GM18519 (cell line): Measurements from ENCODE around the gene NCK2.

Source experiments
- ATAC-seq: cut with Tn5 transposase; IDR thresholded peaks from one replicate; pipeline ENCODE4 v1.9.1; 2021; ENCODE audit warnings: mild to moderate bottlenecking, moderate library complexity; ENCODE audit not compliant: unreplicated experiment, low FRiP score

NCK2 gene

DNA sequence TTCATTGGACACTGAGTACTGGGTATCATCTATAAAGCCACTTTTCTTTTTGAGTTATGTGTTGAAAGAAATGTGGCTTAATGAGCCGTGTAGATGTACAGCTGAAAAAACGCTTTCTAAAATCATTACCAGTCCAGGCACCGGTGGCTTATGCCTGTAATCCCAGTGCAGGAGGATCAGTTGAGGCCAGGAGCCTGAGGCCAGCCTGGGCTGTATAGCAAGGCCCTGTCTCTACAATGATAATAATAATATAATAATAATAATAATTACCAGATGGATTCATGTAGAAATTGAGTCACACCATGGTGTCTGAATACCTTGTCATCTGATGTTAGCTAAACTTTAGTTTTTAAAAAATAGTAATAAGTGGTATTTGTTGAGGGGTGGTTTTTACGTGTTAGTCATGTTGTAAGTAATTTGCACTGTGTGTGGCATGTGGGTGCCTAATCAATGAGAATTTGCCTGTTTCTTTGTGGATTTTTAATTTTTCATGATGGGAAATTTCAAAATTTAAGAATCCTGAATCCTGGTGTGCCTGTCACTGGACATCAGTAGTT lies 30.1 kb downstream of the NCK2 start:
- ATAC-seq: no peak

DNA sequence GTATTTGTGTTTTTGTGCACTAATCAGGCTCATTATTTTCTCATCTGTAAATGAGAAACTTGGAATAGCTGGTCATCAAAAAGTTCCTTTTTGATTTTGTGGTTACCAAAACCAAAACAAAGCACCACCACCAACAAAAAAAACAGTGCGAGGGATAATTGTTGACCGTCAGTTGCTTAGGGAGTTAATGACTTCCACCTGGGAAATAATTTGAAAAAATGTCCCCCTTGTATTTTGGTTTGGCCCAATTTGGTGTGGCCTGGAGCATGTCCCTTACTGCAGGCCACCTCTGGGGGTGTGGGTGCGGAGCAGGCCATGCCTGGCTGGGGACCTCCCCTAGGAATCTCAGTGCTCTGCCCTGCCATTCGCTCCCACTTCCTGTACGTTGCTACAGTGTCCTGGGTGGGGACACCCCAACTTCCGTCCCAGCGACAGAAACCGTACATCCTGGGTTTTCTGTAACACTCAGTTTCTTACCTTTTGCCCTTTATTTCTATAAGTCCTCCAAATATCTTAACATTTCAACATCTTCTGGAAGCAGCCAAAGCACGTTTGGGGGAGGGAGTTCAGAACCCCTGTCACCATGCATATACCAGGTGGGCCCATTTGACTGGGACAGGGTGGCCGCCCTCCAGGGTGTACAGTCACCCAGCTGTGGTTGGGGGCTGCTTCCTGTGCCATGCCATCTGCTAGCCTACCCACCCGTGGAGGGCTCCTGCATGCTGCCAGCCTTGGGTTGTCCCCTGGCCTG lies 31.3 kb downstream of the NCK2 start:
- ATAC-seq: no peak

DNA sequence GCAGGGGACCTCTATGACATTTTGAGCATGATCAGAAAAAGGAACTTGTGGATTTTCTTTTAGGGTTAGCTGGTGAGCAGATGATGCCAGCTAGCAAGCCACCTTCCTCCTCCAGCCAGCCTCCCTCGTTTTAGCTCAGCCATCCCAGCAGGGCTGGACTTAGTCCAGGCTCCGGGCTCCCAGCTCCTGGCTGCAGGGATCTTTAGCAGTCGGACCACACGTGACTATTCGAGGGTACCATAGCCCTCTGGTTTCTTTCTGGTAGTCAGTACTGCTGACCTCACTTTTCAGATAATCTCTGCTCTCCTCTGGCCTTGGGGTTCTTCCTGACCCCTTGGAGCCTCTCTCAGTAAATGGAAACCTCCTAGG lies 31.8 kb downstream of the NCK2 start:
- no peak for ATAC-seq

DNA sequence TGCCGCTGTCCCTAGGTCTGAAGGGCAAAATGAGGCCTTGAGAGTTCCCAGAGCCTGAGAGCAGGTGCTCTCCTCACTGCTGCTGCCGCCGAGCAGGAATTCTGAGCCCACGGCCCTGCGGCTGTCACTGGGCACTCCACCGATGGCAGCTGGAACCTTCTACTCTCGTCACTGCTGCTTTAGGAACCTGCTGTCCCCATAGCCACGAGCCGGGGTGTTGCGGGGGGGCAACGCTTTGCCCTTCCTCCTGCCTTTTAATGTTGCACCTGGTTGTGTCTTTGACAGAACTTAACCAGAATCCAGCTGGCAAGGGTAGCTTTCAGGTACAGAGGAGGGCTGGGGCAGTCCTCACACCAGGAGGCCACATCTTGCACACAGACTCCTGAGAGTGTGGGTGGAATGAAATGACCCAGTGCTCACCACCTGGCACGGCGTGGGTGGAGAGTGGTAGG lies 32.3 kb downstream of the NCK2 start:
- ATAC-seq: no peak

DNA sequence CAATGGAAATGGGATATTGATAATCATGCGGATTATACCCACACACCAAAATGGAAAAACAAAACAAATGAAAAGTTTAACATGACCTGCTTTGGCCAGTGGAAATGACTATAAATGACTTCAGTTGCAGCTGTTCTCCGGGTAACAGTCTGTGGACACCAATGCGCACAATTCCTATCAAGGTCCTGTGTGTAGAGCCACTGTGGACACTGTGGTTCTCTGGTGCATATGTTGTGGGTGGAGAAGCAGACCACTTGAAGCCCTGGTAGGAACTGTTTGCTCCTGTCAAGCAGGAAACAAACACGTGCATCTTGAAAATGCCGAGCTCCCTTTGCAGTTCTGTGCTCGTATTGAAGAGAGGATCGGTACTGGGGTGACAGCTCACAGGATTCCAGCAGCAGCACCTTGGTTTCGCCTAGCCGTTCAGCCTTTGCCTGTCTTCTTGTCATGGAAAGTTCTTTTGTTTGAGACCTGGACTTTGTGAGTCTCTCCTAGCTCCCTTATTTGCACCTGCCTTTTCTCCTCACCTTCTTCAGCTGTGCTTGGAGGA lies 32.9 kb downstream of the NCK2 start:
- ATAC-seq: no peak

DNA sequence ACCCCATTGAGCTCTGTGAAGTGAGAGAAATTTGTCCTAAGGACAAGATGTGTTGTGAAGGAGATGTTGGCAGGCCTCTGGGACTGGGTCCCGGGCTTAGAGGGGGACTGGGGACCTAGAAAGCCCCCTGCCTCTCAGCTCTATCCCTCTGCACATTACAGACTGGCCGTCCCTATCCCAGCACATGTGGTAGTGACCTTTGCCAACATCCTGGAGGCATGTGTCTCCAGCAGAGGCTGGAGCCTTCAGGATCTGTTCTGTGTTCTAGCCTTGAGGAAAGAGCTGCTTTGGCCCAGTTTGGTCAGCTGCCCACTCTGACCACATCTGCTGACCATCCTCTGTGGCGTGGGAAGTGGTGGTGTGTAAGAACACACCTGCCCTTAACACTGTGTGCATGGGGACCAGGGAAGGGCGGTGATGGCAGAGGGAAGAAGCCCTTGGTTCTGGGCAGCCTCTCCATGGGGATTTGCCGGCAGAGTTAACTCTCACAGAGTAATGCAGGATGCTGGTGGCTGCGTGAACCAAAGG lies 33.4 kb downstream of the NCK2 start:
- ATAC-seq: no peak

DNA sequence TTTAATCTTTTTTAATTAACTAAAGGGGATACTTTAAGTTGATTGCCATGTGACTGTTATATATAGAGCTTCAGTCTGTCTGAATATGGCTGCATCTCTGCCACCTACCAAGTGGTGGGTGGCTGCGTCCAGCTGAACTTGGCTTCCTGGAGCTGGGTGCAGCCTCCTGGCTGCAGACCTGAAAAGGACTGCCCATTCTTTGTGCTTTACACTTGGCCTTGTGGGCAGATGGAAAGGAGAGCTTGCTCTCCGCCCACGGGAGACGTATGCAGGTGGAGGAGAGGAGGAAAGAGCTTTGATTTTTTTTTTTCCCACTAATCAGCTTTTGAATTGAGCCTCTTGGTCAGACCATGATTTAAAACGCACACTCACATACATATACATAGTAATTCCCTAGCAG lies 34.7 kb downstream of the NCK2 start:
- no peak for ATAC-seq

DNA sequence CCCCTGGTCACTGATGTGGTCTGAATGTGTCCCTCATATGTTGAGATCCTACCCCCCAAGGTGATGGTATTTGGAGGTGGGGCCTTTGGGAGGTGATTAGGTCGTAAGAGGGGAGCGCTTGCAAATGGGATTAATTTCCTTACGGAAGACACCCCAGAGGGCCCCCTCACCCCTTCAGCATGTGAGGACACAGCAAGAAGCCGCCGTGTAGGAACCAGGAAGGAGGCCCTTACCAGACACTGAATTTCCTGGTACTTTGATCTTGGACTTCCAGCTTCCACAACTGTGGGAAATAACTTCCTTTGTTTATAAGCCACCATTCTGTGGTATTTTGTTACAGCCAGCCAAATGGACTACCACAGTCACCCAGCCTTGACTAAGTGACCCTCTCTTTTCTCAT lies 35.9 kb downstream of the NCK2 start:
- ATAC-seq: no peak

DNA sequence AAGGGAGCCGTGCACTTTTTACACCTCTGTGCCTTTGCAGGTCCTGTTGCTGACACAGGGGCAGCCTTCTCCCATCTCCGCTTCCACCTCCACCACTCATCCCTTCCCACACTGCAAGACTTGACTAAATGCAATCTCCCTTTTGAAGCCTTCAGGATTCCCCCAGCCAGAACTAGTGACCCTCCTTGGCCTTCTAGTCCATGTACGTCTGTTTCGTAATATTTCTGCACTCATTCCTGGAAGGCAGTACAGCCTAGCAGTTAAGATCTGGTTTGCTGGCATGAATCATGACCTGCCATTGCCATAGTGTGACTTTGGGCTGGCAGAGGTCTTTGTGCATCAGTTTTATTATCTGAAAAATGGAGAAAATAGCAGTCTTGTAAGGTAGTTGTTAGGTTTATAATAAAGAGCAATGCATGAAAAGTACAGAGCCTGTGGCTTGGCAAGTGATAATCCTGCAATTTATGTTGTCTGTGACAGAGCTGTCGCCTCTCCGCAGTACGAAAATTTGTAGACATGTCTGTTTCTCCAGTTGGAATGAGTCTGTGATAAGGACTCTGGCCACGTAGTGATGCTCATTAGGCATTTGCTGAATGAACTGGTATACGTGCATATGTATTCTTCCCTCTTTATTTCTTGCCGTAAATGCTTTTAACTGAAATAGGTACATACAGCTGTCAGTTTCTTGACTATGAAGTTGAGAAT lies 36.7 kb downstream of the NCK2 start:
- ATAC-seq: no peak

DNA sequence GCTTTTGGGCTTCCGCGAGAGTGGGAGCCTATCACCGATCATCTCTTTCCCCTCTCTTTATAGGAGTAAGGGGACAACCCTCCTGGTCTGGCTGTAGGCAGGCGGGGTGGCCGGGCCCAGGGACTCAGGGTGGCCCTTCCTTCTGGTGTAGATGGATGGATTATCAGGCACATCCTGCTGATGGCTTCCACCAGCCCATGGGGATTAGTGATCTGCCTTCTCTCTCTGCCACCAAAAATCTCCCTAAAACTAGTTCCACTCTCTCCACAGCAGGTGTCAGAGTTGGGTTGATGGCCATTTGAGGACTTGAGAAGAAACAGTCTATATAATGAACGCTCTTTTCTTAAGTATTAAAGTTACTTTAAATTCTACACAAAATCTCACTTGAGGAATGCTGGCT lies 37.4 kb downstream of the NCK2 start:
- ATAC-seq: no peak

DNA sequence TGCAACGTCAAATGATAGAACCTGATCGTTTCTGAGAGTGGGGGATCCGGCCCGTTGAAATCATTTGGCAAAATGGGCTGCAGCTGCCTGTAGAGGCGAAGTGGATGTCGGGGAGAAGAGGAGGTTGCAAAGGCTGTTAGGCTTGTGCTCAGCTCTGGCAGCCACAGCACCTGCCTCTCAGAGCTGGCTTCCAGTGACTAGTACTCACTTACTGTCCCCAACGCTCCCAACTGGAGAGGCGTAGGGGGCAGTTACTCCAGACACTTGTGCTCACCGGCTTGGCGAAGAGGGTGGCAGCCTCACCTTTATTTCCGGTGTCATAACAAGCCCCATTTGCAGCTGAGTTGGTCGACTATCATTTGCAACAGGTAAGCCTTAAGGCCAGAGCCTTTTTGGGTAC lies 37.9 kb downstream of the NCK2 start:
- no peak for ATAC-seq

DNA sequence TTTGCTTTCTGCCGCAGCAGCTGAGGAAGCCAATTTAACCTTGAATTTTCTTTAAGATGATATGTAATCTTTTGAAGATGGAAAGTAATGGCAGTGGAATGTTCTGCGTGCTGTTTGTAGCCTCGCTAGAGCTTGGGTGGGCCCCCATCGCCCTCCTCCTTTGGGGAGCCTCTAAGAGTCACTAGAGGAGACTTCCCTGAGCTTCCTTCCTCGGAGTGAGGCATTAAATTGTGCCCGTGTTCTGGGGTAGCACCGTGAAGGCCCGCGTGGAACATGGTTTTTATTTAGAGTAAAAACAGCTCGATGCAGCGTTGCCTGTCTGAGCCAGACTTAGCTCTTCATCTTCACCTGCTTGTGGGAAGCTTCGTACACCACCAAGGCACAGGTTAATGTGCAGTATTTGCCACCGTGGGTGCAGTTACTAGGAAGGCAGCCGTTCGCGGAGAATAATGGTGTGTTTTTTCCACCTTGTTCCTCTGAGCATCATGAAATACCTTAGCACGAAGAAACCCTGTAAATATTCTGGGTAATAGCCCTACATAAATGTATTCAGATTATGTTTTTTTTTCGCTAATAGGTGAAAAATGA lies 38.5 kb downstream of the NCK2 start:
- ATAC-seq: no peak

DNA sequence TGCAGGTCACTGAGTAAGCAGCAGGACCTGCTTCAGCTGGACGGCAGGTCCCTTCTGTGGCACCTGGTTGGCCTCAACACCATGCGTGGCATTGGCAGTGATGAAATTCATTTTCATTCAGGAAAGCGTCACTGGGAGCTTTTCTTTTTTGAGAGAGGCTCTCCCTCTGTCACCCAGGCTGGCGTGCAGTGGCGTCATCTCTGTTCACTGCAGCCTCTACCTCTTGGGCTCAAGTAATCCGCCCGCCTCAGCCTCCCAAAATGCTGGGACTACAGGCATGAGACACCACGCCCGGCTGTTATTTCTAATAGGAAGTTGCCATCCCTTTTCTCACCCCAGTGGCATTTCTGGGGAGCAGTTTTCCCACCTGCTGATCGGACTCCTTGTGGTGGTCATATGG lies 39.3 kb downstream of the NCK2 start:
- no peak for ATAC-seq

DNA sequence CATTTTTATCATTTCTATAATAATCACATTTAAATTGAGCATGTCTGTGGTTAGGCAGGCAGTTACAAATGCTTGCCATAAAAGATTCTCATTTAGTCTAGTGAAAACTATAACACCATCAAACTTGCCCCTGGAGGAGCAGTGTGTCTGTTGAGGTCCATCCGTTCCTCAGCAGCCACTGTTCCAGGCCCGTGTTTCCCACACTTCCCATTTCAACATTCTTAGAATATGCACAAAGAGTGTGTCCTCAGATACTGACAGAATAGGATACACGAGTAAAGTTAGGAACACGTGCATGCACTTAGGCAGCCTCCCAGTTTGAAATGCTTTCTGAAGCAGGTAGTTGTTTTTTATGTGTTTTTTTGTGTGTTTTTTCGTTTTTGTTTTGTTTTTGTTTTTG lies 39.9 kb downstream of the NCK2 start:
- no peak for ATAC-seq

DNA sequence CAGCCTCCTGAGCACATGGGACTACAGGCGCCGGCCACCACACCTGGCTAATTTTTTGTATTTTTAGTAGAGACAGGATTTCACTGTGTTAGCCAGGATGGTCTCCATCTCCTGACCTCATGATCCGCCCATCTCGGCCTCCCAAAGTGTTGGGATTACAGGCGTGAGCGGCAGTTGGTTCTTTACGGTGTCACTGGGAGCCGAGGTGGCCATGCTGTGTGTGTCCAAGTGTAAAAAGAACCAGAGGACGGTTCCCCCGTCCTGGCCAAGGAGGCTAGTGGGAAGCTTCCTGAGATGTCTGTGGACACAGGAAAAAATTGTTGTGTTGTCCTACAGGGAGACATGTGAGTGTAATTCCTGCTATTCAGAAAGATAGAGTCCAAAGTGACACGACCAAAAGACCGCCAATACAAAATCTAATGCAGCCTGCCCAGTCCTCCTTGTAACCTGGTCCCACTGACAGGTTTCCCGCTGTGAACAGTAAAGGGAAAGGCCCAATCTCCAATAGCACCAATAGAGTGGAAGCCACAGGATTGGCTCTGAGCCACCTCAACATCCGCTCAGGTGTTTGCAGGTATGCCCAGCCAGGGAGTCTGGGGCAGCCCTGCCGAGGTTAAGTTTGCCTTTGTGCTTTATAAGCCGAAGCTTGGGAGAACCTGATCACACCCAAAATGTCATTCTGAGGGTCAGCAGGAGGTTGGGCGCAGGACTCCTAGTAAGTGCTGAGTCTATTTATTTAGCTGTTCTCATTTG lies 40.6 kb downstream of the NCK2 start:
- no peak for ATAC-seq

DNA sequence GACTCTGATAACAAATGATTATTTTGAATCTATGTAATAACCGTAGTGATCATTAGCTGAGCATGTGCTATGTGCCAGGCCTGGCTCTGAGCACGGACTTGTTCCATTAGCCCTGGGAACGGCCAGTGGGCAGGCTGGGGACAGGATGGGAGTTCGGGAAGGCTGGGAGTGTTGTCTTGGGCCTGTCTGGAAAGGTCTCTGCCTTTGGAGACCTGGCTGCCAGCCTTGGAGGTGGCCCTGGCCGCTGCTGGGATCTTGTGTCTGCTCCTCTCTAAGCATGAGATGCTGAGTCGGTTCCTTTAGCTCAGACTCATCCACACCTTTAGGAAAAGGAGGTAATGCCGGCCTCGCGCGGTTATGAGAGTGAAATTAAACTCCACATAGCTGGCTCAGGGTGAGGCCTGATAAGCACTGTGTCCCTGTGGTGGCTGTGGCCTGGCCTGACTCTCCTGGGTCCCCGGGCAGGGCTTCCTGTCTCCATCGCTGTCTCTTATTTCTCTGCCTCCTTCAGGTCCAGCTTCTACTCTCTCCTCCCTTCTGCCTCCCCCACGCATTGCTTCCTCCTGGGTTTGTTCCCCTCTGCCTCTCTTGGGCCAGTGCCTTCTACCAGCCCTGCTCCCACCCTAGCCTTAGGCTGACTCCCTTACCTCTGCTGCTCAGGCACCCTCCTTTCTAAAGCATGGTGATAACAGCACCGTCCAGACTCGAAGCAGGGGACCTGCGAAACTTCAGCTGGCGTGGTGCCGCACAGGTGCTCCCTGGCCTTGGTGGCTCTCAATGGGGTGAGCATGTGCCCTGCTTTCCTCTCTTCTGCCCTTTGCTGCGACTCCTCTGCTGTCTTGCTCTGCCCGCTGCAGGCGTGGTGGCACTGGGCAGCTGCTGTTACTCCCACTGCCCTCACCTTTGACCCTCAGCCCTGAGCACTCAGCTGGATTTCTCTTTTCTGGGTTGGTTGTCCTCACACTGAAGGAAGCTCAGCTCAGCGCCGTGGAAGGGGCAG lies 41.8 kb downstream of the NCK2 start:
- ATAC-seq: no peak

DNA sequence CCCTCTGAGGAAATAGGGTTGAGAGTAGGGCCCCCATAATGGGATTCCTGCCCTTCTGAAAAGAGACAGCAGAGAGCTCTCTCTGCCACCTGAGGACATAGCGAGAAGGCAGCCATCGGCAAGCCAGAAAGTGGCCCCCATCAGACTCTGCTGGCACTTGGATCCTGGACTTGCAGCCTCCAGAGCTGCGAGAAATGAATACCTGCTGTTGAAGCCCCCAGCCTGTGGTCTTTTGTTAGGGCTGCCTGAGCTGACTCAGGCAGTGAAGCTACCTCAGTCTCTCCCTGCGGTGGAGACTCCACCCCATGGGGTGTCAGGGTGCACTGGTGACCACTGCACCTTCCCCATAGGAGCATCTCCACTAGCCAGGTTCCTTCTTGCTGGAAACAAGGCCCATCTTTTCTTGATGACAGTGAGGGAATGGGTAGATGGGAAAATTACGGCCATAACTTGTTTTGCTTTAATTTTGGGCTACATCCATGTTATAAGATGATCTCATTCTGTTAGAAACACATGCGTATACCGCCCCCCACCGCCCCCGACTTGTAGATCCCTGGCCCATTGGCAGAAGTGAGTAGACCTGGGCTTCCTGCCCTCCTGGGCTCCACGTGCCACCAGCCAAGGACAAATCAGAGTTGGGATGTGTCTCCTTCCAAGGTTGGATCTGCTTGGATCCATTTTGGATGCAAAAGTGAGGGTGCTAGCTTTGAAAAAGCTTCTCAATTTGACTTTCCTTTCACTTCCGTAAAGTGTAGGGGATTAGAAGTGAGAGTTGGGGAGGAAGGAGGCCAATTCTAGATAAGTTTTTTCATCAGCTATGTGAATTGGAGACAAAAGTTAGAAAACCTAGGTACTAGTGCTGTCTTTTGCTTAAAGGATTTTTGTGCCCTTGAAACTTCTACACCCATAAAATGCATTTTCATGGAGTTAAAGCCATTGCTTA lies 42.9 kb downstream of the NCK2 start:
- no peak for ATAC-seq

DNA sequence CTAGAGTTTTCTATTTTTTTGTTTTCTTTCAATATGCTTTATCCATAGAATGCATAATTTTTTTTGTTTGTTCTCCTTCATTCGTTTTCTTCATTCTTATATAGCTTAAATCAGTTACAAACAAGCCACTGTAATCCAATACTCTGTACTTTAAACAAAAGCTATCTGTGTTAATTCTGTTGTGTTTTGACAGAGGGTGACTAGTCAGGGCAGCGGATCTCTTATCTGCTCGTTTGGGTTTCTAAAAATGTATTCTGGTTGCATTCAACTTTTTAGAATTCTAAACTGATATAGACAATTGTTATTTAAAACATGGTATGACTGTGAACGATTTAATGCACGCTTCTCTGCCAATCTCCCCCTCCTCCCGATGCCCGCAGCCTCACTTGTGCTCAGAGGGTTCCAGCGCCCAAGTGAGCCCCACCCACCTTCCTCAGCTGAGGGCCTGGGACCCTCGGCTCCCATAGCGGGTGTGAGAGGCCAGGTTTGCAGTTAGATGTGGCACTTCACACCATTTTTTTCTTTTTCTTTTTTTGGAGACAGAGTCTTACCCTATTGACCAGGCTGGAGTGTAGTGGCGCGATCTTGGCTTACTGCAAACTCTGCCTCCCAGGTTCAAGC lies 44.1 kb downstream of the NCK2 start:
- no peak for ATAC-seq
